Tibial artery (tissue), 4 donors: ENCODE measurements around the gene PSAP.

ENCODE experiments used
- DNase-seq, 2 donors: peaks; one replicate each; pipeline ENCODE4 v3.0.0-alpha.2; 2019
- H3K27ac ChIP-seq, 2 donors: fragments of 200-600 bp; sonication (generic) in 1 of 2; 1 replicate in 1 of 2; 2 replicates in 1 of 2; pipeline ENCODE4 v1.5.1; 2018 to 2019; ENCODE audit warnings: mild to moderate bottlenecking in 1 of 2
- H3K27me3 ChIP-seq, 2 donors: fragments of 200-600 bp; sonication (generic) in 1 of 2; one replicate each; pipeline versions ENCODE4 v1.5.1 to v1.6.0; 2016 to 2019
- H3K36me3 ChIP-seq, 3 donors: fragments of 200-600 bp; sonication (generic) in 2 of 3; one replicate each; pipeline ENCODE4 v1.5.1; 2016 to 2019; ENCODE audit warnings: mild to moderate bottlenecking in 2 of 3
- H3K4me1 ChIP-seq, 4 donors: fragments of 200-600 bp; sonication (generic) in 2 of 4; 1 replicate in 3 of 4; 2 replicates in 1 of 4; pipeline ENCODE4 v1.5.1; 2016 to 2019
- H3K4me3 ChIP-seq, 2 donors: fragments of 200-600 bp; sonication (generic) in 1 of 2; 1 replicate in 1 of 2; 2 replicates in 1 of 2; pipeline ENCODE4 v1.5.1; 2018 to 2019; ENCODE audit warnings: mild to moderate bottlenecking in 2 of 2
- H3K9me3 ChIP-seq, 3 donors: fragments of 200-600 bp; sonication (generic) in 1 of 3; one replicate each; pipeline ENCODE4 v1.5.1; 2016 to 2019
- CTCF ChIP-seq, 2 experiments: fragments of 200-600 bp in 1 of 2; fragments of 450-650 bp in 1 of 2; IDR thresholded peaks; one replicate each; pipeline ENCODE4 v1.5.1; 2017 to 2019; ENCODE audit warnings: antibody characterized with exemption in 2 of 2, mild to moderate bottlenecking in 1 of 2, moderate library complexity in 1 of 2
- intact Hi-C: fragments of 100-400 bp; cut with DNase I; formaldehyde crosslinking; loops from one replicate; pipeline ENCODE4 v1.15.0; 2023; ENCODE audit warnings: low total_unique reads

Gene PSAP

GRCh38 chr10:71848325-71849275 lies 2.5 kb downstream of the PSAP start:
- intact Hi-C loops, result no loop called here
- Histone ChIP-seq H3K27me3 (no peaks in the 10 kb centered on the region), H3K4me3 (no peak overlapping the region), H3K9me3 (no peaks in the 10 kb centered on the region), H3K4me1 (peaks cover 0 to 56% (median 30%) of the 10 kb centered on the region in 4 donors), H3K27ac (no peak overlapping the region), H3K36me3 (no peaks in the 10 kb centered on the region)
- no peak for TF ChIP-seq CTCF (IDR thresholded peaks at IDR 0.05)
- no peak for DNase-seq

- Histone ChIP-seq H3K27ac (no peak overlapping the region), H3K4me1 (peaks cover 0 to 65% (median 35%) of the 10 kb centered on the region in 4 donors)
Observed at GRCh38 chr10:71847418-71847817, 3.6 kb downstream of the PSAP start.

GRCh38 chr10:71846816-71847215 lies 4.2 kb downstream of the PSAP start:
- TF ChIP-seq CTCF (IDR thresholded peaks at IDR 0.05), result no peak
- Histone ChIP-seq H3K4me1 (peaks cover 0 to 66% (median 35%) of the 10 kb centered on the region in 4 donors), H3K36me3 (no peaks in the 10 kb centered on the region), H3K9me3 (no peaks in the 10 kb centered on the region), H3K27ac (no peak overlapping the region), H3K27me3 (no peaks in the 10 kb centered on the region), H3K4me3 (no peak overlapping the region)
- intact Hi-C loops, result no loop called here
- DNase-seq, result no peak

More at GRCh38 chr10:71847418-71847817, 3.6 kb downstream of the PSAP start:
- Histone ChIP-seq H3K4me3 (no peak overlapping the region), H3K36me3 (no peaks in the 10 kb centered on the region), H3K9me3 (no peaks in the 10 kb centered on the region), H3K27me3 (no peaks in the 10 kb centered on the region)
- no peak for TF ChIP-seq CTCF (IDR thresholded peaks at IDR 0.05)
- DNase-seq, result no peak
- intact Hi-C loops, result no loop called here

- no peak for DNase-seq
- H3K36me3 ChIP-seq, result no peaks in the 10 kb centered on the region
- H3K4me3 ChIP-seq, result no peak overlapping the region
- H3K9me3 ChIP-seq, result no peaks in the 10 kb centered on the region
- TF ChIP-seq CTCF (IDR thresholded peaks at IDR 0.05), result no peak
- H3K27me3 ChIP-seq, result no peaks in the 10 kb centered on the region
- peaks cover 0 to 72% (median 36%) of the 10 kb centered on the region in 4 donors for H3K4me1 ChIP-seq
- intact Hi-C loops, result no loop called here
- no peak overlapping the region for H3K27ac ChIP-seq
Observed at GRCh38 chr10:71845410-71846405, 5.3 kb downstream of the PSAP start.

- DNase-seq, result no peak
- no peak overlapping the region for H3K27ac ChIP-seq
Observed at GRCh38 chr10:71844695-71845094, 6.4 kb downstream of the PSAP start.

More at GRCh38 chr10:71844695-71845094, 6.4 kb downstream of the PSAP start:
- H3K4me3 ChIP-seq, result no peak overlapping the region
- no peak for TF ChIP-seq CTCF (IDR thresholded peaks at IDR 0.05)
- intact Hi-C loops, result no loop called here
- H3K36me3 ChIP-seq, result no peaks in the 10 kb centered on the region
- peaks cover 0 to 81% (median 43%) of the 10 kb centered on the region in 4 donors for H3K4me1 ChIP-seq
- no peaks in the 10 kb centered on the region for H3K9me3 ChIP-seq
- no peaks in the 10 kb centered on the region for H3K27me3 ChIP-seq
